PC-3 (cell line): ENCODE results near the gene LFNG. TPM values are rescaled to one million over a fixed set of nuclear protein-coding genes. Genes with fewer than 3 reads are reported as not detected.

ENCODE experiments used
- ATAC-seq: fragments of 200-7000 bp; cut with Tn5 transposase; 2 replicates; pipeline ENCODE4 v1.9.1; 2020; ENCODE audit warnings: mild to moderate bottlenecking, moderate library complexity
- BruUV-seq: library from RNA; stranded (reverse); fragments of 400-500 nt; replicated peaks from 2 replicates; lab custom pipeline; 2021; lab: Mats Ljungman, UMichigan
- CTCF ChIA-PET: fragments of 300-600 bp; sonication (Branson Sonifier 250); formaldehyde crosslinking; loops from one replicate; lab custom pipeline; 2022; ENCODE audit warnings: antibody characterized with exemption; lab: Charles Lee
- POLR2A ChIA-PET: fragments of 300-600 bp; sonication (Branson Sonifier 250); formaldehyde crosslinking; loops from one replicate; lab custom pipeline; 2022; ENCODE audit warnings: antibody characterized with exemption; ENCODE audit not compliant: unreplicated experiment; lab: Charles Lee
- DNase-seq: peaks from one replicate; pipeline ENCODE4 v3.0.0-alpha.2; 2015
- H2AFZ ChIP-seq: fragments of 300-600 bp; sonication (generic); 2 replicates; pipeline ENCODE4 v1.6.0; 2016; ENCODE audit warnings: antibody characterized with exemption, low read length
- H3F3A ChIP-seq: fragments of 300-600 bp; sonication (generic); one replicate; pipeline ENCODE4 v1.6.0; 2017; ENCODE audit warnings: antibody characterized with exemption, low read length, control low read depth, mild to moderate bottlenecking; ENCODE audit not compliant: unreplicated experiment
- H3K27ac ChIP-seq: fragments of 300-600 bp; sonication (generic); 2 replicates; pipeline ENCODE4 v1.5.1; 2016; ENCODE audit warnings: mild to moderate bottlenecking, low read length
- H3K27me3 ChIP-seq: fragments of 300-600 bp; sonication (generic); 2 replicates; pipeline ENCODE4 v1.6.1; 2016; ENCODE audit warnings: low read length, mixed read lengths
- H3K36me3 ChIP-seq: fragments of 300-600 bp; sonication (generic); 2 replicates; pipeline ENCODE4 v1.6.1; 2016; ENCODE audit warnings: low read depth, mixed run types, low read length, mixed read lengths
- H3K4me1 ChIP-seq: fragments of 300-600 bp; sonication (generic); 2 replicates; pipeline ENCODE4 v1.5.1; 2016; ENCODE audit warnings: low read length; ENCODE audit not compliant: insufficient read depth
- H3K4me2 ChIP-seq: fragments of 300-600 bp; sonication (generic); 2 replicates; pipeline ENCODE4 v1.6.0; 2016; ENCODE audit warnings: low read length
- H3K4me3 ChIP-seq: fragments of 300-600 bp; sonication (generic); 2 replicates; pipeline ENCODE4 v1.5.1; 2016; ENCODE audit warnings: mild to moderate bottlenecking, low read length, mixed read lengths
- H3K79me2 ChIP-seq: fragments of 300-600 bp; sonication (generic); 2 replicates; pipeline ENCODE4 v1.6.1; 2017; ENCODE audit warnings: low read length, mixed read lengths
- H3K9ac ChIP-seq: fragments of 300-600 bp; sonication (generic); 2 replicates; pipeline ENCODE4 v1.6.0; 2016; ENCODE audit warnings: mild to moderate bottlenecking, low read length
- H3K9me2 ChIP-seq: fragments of 300-600 bp; sonication (generic); replicated peaks from 2 replicates; pipeline ENCODE4 v1.6.1; 2016; ENCODE audit warnings: mixed run types, low read length, mixed read lengths
- H3K9me3 ChIP-seq: fragments of 300-600 bp; sonication (generic); 2 replicates; pipeline ENCODE4 v1.6.1; 2016; ENCODE audit warnings: low read length, mixed read lengths
- H4K20me1 ChIP-seq: fragments of 300-600 bp; sonication (generic); 2 replicates; pipeline ENCODE4 v1.6.1; 2016; ENCODE audit warnings: low read length, mixed read lengths
- CTCF ChIP-seq: fragments of 300-600 bp; sonication (generic); conservative IDR thresholded peaks from 2 replicates; pipeline ENCODE4 v1.5.1; 2017; ENCODE audit warnings: antibody characterized with exemption, low read depth, mild to moderate bottlenecking, low read length
- EZH2 ChIP-seq: fragments of 300-600 bp; sonication (generic); IDR thresholded peaks from one replicate; pipeline ENCODE4 v1.6.1; 2017; ENCODE audit warnings: antibody characterized with exemption, mild to moderate bottlenecking, low read length; ENCODE audit not compliant: unreplicated experiment
- EZH2phosphoT487 ChIP-seq: fragments of 300-600 bp; sonication (generic); IDR thresholded peaks from 2 replicates; pipeline ENCODE4 v1.6.1; 2018; ENCODE audit warnings: mild to moderate bottlenecking, antibody characterized with exemption, low read length, borderline replicate concordance
- intact Hi-C: fragments of 100-400 bp; cut with micrococcal nuclease; formaldehyde crosslinking; loops from 2 replicates; pipeline ENCODE4 v1.9.0; 2023
- total RNA-seq: library from RNA; depleted of rRNA; stranded (reverse); fragments of >200 nt; gene quantifications from 2 replicates; pipeline ENCODE4 v1.2.3, GENCODE V29; 2014

LFNG gene
- total RNA-seq, 1 experiment from 2014 or later = 7.7 TPM

- no TSS peak for BruUV-seq
- no peaks in the 10 kb centered on the region for H4K20me1 ChIP-seq
- H3K4me3 ChIP-seq = no peak overlapping the region
- POLR2A ChIA-PET = no interaction called here
- H3K4me2 ChIP-seq = no peak overlapping the region
- H3K79me2 ChIP-seq = no peaks in the 10 kb centered on the region
- no peak for TF ChIP-seq EZH2
- TF ChIP-seq EZH2phosphoT487 = no peak
- TF ChIP-seq CTCF = no peak
- no peaks in the 10 kb centered on the region for H3K4me1 ChIP-seq
- no peaks in the 10 kb centered on the region for H3F3A ChIP-seq
- no peaks in the 10 kb centered on the region for H3K27me3 ChIP-seq
- ATAC-seq (no peak), DNase-seq (no peak)
- H2AFZ ChIP-seq = no peak overlapping the region
- H3K9ac ChIP-seq = no peak overlapping the region
- CTCF ChIA-PET = no interaction called here
- intact Hi-C loops = no loop called here
- no peaks in the 10 kb centered on the region for H3K9me3 ChIP-seq
- H3K9me2 ChIP-seq = no peaks in the 10 kb centered on the region
- no peaks in the 10 kb centered on the region for H3K36me3 ChIP-seq
- H3K27ac ChIP-seq = no peak overlapping the region
These were observed 16.3 kb upstream of the LFNG start for GRCh38 chr7:2503056-2503941.

GRCh38 chr7:2504128-2504888, 15.3 kb upstream of the LFNG start:
- no TSS peak for BruUV-seq

More at GRCh38 chr7:2504128-2504888, 15.3 kb upstream of the LFNG start:
- no peak overlapping the region for H3K4me3 ChIP-seq
- no peaks in the 10 kb centered on the region for H3K27me3 ChIP-seq
- H2AFZ ChIP-seq = no peak overlapping the region
- no peak overlapping the region for H3K9ac ChIP-seq
- ChIA-PET POLR2A (no interaction called here), CTCF (no interaction called here)
- H3K9me3 ChIP-seq = no peaks in the 10 kb centered on the region
- no peaks in the 10 kb centered on the region for H3K36me3 ChIP-seq
- no peaks in the 10 kb centered on the region for H3K9me2 ChIP-seq
- H3K27ac ChIP-seq = no peak overlapping the region
- intact Hi-C loops = no loop called here
- no peaks in the 10 kb centered on the region for H3K4me1 ChIP-seq
- TF ChIP-seq EZH2 (no peak), EZH2phosphoT487 (no peak), CTCF (no peak)
- H4K20me1 ChIP-seq = no peaks in the 10 kb centered on the region
- DNase-seq (no peak), ATAC-seq (no peak)
- no peak overlapping the region for H3K4me2 ChIP-seq
- no peaks in the 10 kb centered on the region for H3K79me2 ChIP-seq
- H3F3A ChIP-seq = no peaks in the 10 kb centered on the region
